Bronchial epithelial cell (primary cell): ENCODE data around the gene MMP15. TPM values are rescaled to one million over a fixed set of nuclear protein-coding genes. Genes with fewer than 3 reads are reported as not detected.

ENCODE experiments used
- DNase-seq: peaks from one replicate; pipeline ENCODE4 v3.0.0-alpha.2; 2010; ENCODE audit warnings: low read depth
- FAIRE-seq: peaks from 2 replicates; lab custom pipeline; 2011; peaks lifted over from hg19 to GRCh38; lab: Jason Lieb, UNC
- H3K27me3 ChIP-seq: 2 replicates; pipeline ENCODE4 v1.5.1; 2011; ENCODE audit warnings: low read length; ENCODE audit not compliant: control insufficient read depth, insufficient read depth
- H3K36me3 ChIP-seq: 2 replicates; pipeline ENCODE4 v1.5.1; 2011; ENCODE audit warnings: low read length; ENCODE audit not compliant: control insufficient read depth, insufficient read depth
- H3K4me3 ChIP-seq: 2 replicates; pipeline ENCODE4 v1.5.1; 2011; ENCODE audit warnings: mild to moderate bottlenecking, low read depth, low read length, control low read depth
- total RNA-seq: library from RNA; depleted of rRNA; stranded (reverse); fragments of >200 nt; gene quantifications from 2 replicates; pipeline ENCODE4 v1.2.1, GENCODE V29; 2014
- TF ChIP-seq, protein P1 (sequence below): IDR thresholded peaks from 2 replicates; pipeline ENCODE4 v1.5.1; 2011; ENCODE audit warnings: mild to moderate bottlenecking, moderate library complexity, low read length, control low read depth, inconsistent platforms; ENCODE audit not compliant: insufficient read depth, severe bottlenecking

The MMP15 gene
- total RNA-seq, 1 donor from 2014 or later, result 8.4 TPM

DNA sequence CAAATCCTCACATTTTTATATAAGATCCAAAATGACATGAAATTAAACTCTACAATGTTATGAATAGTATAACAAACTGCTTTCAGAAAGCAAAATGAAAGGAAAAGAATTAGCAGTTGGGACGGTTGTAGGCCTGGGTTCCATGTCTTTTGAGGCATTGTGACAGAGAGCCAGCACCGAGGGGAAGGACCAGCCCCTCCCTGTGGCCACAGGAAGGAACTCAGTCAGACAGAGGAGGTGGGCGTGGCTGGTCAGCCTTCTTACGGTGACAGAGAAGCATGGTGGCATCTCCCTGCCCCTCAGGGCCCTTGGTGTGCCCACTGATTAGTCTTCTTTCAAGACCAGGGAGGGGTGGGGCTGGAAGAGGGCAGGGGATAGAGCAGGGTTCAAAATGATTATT, 30.8 kb upstream of the MMP15 start:
- Histone ChIP-seq H3K4me3 (no peak overlapping the region), H3K36me3 (peaks cover 23% of the 10 kb centered on the region), H3K27me3 (no peaks in the 10 kb centered on the region)
- no peak for FAIRE-seq
- TF ChIP-seq, protein P1, sequence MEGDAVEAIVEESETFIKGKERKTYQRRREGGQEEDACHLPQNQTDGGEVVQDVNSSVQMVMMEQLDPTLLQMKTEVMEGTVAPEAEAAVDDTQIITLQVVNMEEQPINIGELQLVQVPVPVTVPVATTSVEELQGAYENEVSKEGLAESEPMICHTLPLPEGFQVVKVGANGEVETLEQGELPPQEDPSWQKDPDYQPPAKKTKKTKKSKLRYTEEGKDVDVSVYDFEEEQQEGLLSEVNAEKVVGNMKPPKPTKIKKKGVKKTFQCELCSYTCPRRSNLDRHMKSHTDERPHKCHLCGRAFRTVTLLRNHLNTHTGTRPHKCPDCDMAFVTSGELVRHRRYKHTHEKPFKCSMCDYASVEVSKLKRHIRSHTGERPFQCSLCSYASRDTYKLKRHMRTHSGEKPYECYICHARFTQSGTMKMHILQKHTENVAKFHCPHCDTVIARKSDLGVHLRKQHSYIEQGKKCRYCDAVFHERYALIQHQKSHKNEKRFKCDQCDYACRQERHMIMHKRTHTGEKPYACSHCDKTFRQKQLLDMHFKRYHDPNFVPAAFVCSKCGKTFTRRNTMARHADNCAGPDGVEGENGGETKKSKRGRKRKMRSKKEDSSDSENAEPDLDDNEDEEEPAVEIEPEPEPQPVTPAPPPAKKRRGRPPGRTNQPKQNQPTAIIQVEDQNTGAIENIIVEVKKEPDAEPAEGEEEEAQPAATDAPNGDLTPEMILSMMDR, result peak; percentile 65
- DNase-seq, result peak; percentile 40

DNA sequence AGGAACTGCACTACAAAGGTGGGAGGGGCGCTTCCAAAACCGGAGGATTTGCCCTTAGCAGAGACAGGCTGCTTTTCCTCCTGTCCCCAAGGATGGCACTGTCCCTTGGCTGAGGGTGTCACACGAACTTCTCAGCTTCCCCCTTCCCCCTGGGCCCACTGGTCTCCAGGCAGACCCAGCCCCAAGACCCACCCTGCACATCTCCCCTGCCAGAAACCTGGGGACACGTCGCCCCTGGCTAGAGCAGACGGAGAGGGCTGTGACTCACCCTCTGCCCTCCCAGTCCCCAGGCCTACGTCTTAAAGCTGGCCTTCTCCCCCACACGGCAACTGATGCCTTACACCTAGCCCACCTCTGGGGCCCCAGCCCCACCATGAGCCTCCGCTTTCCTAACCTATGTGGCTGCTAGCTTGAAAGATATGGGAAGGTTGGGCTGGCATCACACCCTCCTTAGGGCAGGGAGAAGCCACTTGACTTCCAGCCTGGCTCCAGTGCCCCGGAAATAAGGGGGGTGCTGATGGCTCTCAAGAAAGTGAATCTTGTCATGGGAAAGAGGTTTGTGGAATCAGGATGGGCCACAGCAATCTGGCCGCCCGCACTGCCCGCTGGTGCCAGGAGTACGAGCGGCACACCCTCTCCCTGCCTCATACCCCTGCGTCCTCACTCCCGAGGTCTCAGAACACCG, 29.7 kb upstream of the MMP15 start:
- FAIRE-seq (no peak), DNase-seq (no peak)
- Histone ChIP-seq H3K4me3 (no peak overlapping the region), H3K27me3 (no peaks in the 10 kb centered on the region), H3K36me3 (peaks cover 23% of the 10 kb centered on the region)
- TF ChIP-seq, protein P1, result no peak

DNA sequence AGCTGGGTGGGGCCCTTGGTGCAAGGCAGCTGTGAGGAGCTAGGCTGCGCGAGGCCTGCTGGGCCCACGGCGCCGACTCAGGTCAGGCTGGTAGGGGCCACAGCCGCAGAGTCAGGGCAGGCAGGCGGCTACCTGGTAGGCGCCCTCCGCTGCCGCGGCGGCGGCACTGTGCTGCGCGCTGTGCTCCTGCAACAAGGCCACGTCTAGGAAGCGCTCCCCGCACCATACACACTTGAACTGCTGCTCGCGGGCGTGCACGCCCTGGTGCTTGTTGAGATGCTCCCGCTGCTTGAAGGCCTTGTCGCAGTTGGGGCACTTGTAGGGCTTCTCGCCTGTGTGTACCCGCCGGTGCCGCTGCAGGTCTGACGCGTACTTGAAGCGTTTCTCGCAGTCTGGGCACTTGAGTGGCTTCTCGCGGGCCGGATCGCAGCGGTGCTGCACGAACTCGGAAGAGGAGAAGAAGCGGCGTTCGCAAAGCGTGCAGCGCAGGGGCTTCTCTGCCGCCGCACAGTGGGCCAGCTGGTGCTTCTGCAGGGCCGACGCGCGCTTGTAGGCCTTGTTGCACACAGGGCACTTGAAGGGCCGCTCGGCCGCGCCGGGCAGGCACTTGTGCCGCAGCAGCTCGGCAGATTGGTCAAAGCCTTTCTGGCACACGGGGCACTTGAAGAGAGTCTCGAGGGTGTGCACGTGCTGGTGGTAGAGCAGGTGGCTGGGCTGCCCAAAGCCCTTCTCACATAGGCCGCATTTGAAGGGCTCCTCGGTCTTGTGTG, 29.0 kb upstream of the MMP15 start:
- DNase-seq, result no peak
- FAIRE-seq, result no peak
- H3K36me3 ChIP-seq, result peaks cover 23% of the 10 kb centered on the region
- H3K27me3 ChIP-seq, result no peaks in the 10 kb centered on the region
- TF ChIP-seq, protein P1, result no peak
- H3K4me3 ChIP-seq, result no peak overlapping the region

DNA sequence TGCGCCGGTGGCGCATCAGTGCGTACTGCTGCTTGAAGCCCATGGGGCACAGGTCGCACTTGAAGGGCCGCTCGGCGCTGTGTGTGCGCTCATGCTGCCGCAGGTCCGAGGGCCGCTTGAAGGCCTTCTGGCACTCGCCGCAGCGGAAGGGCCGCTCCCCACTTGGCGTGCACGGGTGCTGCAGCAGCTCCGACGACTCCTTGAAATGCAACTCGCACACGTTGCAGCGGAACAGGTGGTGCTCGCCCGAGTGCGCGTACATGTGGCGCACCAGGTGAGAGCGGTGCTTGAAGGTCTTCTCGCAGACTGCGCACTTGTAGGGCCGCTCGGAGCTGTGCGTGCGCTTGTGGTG, 28.4 kb upstream of the MMP15 start:
- TF ChIP-seq, protein P1, result no peak
- Histone ChIP-seq H3K36me3 (peaks cover 23% of the 10 kb centered on the region), H3K27me3 (no peaks in the 10 kb centered on the region), H3K4me3 (no peak overlapping the region)
- no peak for FAIRE-seq
- DNase-seq, result no peak

DNA sequence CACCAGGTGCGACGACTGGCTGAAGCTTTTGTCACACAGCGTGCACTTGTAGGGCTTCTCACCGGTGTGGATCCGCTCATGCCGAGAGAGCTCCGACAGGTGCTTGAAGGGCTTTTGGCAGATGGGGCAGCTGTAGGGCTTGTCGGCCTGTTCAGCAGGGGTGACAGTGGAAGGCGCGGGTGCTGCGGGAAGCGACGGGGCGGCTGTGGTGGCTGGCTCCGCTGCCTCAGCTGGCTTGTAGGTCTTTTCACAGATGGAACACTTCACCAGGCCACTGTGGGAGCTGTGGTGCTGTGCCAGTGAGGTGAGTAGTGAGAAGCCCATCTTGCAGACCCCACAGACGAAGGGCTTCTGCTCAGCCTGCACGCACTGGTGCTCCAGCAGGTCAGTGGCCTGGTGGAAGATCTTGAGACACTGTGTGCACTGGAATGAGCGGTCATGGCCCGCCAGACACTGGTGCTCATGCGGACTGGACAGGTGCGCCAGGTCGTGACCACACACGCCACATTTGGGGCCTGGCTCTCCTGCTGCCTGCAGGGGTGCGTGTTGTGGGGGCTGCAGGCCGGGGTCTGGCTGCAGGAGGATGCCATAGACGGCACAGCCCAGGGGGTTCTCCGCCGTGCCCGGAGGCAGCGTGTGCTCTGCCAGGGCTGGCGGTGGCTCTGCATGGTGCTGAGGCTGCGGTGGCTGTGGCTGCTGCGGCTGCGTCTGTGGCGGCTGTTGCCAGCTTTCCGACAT, 27.9 kb upstream of the MMP15 start:
- DNase-seq (no peak), FAIRE-seq (no peak)
- H3K4me3 ChIP-seq, result no peak overlapping the region
- TF ChIP-seq, protein P1, result no peak
- no peaks in the 10 kb centered on the region for H3K27me3 ChIP-seq
- H3K36me3 ChIP-seq, result peaks cover 23% of the 10 kb centered on the region
